Skeletal muscle cell (primary cell): ENCODE results near the gene CUEDC1.

Experiments
- DNase-seq: peaks from one replicate; pipeline ENCODE4 v3.0.0-alpha.2; 2010; ENCODE audit warnings: low read depth
- H3K4me3 ChIP-seq: 2 replicates; pipeline ENCODE4 v1.5.1; 2011; ENCODE audit warnings: low read depth, mild to moderate bottlenecking, control low read depth, low read length, moderate library complexity

CUEDC1 gene

DNA sequence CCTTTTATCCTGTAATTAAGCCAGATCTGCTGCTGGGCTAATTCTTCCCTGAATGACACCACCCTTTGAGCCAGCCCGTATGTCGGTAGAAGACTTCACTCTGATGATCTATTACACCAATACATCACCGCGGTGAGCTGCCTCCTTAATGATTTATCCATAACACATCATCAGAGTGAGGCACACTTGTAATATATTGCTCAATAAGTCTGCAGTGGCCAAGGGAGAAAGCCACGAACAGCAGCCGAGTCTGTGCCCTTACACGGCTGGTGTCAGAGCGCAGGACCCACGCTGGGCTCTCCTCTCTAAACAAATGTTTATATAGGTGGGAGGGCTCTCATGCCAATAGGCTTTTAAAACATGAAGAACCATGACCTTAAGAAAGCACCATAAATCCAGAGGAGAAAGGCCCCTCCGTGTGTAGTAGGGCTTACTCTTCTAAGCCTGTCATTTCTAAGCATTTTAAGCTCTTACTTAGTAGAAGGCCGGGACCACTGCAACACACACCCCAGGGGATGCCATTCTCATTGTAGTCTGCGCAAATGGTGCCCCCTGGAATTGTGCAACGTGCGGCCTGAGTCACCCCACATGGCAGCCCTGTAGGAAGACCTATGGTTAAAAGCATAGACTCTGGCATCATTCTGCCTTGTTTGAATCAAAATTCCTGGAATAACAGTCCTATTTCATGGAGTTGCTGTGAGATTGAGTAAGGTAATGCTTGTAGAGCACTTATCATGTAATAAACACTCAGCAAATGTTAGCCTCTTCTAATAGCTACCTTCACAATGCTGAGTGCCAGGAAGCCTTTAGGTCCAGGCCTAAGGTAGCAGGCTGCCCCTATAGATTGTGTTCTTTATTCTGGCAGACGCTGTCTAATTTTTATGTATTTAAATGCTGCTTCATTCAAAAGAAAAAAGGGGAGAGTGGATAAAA lies 131.5 kb downstream of the CUEDC1 start:
- peak; percentile 60 for DNase-seq
- H3K4me3 ChIP-seq: no peak overlapping the region

DNA sequence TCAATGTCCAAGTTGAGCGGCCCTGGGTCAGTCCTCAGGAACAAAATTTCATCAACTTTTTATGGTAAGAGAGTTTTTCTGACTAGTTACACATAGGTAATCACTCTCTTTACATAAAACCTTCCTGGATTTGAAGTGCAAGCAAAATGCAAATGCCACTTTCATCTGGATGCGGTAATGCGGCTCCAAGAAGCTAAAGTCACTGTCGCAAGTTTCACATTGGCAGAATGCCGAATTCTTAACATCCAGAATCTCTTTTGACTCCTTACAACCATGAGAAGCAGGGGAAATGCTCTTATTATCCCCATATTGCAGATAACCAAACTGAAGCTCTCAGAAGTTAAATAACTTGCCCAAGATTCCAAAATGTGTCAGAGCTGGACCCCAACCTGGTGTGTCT lies 135.3 kb downstream of the CUEDC1 start:
- DNase-seq: no peak
- no peak overlapping the region for H3K4me3 ChIP-seq

- DNase-seq: no peak
- H3K4me3 ChIP-seq: no peak overlapping the region
These were observed 135.9 kb downstream of the CUEDC1 start for GRCh38 chr17:57819285-57819684.

GRCh38 chr17:57818066-57818465 lies 137.1 kb downstream of the CUEDC1 start:
- H3K4me3 ChIP-seq: no peak overlapping the region
- no peak for DNase-seq

- DNase-seq: no peak
- no peak overlapping the region for H3K4me3 ChIP-seq
These were observed 137.9 kb downstream of the CUEDC1 start for GRCh38 chr17:57817299-57817698.

GRCh38 chr17:57814421-57814820 lies 140.8 kb downstream of the CUEDC1 start:
- H3K4me3 ChIP-seq: no peak overlapping the region
- no peak for DNase-seq

DNA sequence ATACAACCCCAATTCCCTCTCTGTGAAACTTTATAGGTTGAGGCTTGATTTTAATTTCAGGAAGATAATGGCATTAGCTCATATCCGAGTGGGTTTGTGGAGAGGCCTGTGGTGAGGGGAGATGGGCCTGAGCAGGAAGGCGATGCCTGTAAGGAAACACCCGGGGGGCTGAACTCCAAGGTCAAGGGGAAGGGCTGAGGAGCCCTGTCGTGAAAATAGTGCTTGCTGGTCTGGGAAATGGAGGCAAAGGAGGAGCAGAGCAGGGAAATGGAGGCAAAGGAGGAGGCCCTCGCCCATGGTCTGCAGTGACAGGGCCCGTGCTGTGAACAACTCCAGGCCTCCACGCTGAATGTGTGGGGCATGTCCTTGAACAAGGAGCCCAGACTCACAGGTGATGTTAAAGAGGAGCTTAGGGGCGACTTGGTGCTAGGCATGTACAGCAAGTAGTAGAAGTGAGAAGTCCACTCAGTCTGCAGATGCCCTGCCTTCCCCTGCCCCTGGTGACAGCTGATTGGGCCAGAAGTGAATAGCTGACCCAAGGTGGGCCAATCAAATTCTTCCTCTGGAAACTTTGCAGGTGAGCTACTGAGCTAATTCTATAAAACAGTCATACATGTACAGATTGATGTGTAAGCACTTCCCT lies 143.5 kb downstream of the CUEDC1 start:
- no peak overlapping the region for H3K4me3 ChIP-seq
- no peak for DNase-seq
